MM.1S (cell line): ENCODE results near the gene RPGR.

Experiments
- CTCF ChIP-seq: fragments of 300-600 bp; sonication (generic); IDR thresholded peaks from 2 replicates; pipeline ENCODE4 v1.5.1; 2016; ENCODE audit warnings: antibody characterized with exemption, low read length, mixed read lengths
- EZH2phosphoT487 ChIP-seq: fragments of 300-600 bp; sonication (generic); IDR thresholded peaks from 2 replicates; pipeline ENCODE4 v1.6.1; 2018; ENCODE audit warnings: antibody characterized with exemption, low read length

- TF ChIP-seq CTCF, result no peak
- TF ChIP-seq EZH2phosphoT487, result no peak
These were observed 77.3 kb downstream of the RPGR start for GRCh38 chrX:38249965-38250364.
